NCI-H510A treated with DMSO at 0.1 percent for 48 hours (cell line): Measurements from ENCODE around the gene FBXO36.

ENCODE experiments used
- DNase-seq: peaks from one replicate; lab custom pipeline; 2025; lab: John Stamatoyannopoulos, UW

FBXO36 gene

DNA sequence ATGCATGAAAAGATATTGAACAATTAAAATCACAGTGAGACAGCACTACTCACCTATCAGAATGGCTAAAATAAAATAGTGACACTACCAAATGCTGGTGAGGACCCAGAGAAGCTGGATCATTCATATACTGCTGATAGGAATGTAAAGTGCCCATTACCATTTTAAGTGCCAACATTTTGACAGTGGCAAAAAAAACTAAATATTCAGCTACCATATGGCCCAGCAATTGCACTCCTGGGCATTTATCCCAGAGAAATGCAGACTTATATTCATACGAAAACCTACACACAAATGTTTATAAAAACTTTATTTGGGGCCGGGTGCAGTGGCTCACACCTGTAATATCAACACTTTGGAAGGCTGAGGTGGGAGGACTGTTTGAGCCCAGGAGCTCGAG, 47.6 kb downstream of the FBXO36 start:
- no peak for DNase-seq

GRCh38 chr2:229970406-229970805, 48.1 kb downstream of the FBXO36 start:
- DNase-seq: no peak

DNA sequence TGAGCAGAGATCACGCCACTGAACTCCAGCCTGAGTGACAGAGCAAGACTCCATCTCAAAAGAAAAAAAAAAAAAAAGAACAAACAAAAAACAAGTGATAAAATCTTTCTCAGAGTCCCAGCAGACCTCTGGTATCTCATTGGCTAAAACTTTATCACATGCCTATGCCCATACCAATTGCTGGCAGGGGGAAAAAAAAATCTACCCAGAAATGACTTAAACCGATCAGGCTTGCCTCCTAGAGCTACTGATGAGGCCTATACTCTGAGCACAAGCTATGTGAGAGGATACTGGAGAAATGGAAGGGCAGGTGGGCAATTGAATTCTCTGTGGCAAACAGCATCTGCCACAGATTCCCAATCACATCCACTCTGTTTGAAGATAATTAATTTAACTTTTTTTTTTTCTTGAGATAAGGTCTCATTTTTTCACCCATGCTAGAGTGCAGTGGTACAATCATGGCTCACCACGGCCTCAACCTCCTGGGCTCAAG, 49.0 kb downstream of the FBXO36 start:
- no peak for DNase-seq

- DNase-seq: no peak
Measured at GRCh38 chr2:229974266-229974665, 52.0 kb downstream of the FBXO36 start.

DNA sequence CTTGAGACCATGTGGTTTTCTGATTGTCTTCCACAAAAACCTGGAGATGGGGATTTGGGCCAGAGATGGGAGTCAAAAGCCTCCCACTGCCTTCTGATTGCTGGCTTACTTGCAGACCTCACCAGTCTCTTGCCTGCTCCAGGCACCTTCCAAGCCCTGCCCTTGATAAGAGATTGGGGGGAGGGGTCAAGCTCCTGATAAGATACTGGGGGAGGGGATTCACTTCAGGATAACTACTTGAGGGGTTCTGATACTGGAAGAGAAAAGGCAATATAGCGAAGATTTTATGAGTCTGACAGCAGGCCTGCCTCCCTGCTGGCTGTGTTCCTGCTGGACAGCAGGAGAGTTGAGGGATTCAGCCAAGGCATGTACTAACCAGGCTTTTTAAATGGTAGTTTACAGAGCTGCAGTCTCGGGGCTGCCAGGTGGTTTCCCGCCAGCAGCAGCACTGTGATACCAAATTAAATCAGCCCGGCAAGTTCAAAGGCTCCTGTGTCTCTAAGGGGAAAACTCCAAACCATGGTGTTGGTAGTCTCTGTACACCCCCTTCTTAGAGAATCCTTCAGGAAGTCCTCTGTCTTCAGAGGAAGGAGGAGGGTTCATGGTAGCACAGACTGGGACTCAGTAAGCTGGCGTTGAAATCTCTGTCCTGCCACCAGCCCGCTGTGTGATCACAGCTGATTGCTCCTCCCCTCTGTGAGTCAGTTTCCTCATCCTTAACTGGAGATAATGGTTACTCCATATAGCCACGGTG, 58.3 kb downstream of the FBXO36 start:
- no peak for DNase-seq

- no peak for DNase-seq
Measured at GRCh38 chr2:229993236-229993635, 70.9 kb downstream of the FBXO36 start.

- DNase-seq: no peak
Measured at GRCh38 chr2:229996320-229996719, 74.0 kb downstream of the FBXO36 start.

- no peak for DNase-seq
Measured at GRCh38 chr2:229997565-229997964, 75.3 kb downstream of the FBXO36 start.

GRCh38 chr2:230000118-230000841, 78.0 kb downstream of the FBXO36 start:
- DNase-seq: no peak

DNA sequence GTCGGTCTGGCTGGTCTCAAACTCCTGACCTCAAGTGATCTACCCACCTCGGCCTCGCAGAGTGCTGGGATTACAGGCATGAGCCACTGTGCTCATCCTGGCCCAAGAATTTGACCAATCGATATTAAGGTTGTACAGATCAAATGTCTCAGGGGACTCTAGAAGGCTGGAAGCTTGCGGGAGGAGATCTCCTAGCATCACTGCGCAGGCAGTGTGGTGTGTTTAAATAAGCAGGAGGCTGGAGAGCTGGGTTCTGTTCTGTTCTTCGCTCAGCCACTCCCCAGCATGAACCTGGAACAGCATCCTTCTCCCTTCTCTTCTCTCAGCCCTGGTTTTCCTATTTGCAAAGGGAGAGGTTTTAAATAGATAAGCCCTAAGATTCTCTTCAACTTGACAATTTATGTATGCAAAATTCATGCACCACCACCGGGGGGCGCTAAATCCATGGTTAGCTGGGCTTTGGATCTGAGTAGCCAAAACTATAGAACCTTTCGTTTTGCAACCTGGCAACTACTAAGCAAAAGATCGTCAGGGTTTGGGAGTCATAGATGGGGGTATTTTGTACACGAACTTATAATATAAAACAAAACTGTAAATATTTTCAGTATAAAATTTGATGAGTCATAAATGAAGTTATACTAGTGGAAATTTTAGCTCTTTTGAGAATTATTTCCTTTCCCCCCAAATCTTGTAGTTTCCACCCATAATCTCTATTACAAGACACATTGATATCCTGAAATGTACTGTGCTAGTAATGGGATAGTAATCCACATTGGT, 85.8 kb downstream of the FBXO36 start:
- peak; percentile 93 for DNase-seq

GRCh38 chr2:230008708-230009066, 86.4 kb downstream of the FBXO36 start:
- no peak for DNase-seq

GRCh38 chr2:230010501-230010900, 88.2 kb downstream of the FBXO36 start:
- DNase-seq: no peak

- no peak for DNase-seq
Measured at GRCh38 chr2:230011617-230012016, 89.3 kb downstream of the FBXO36 start.

DNA sequence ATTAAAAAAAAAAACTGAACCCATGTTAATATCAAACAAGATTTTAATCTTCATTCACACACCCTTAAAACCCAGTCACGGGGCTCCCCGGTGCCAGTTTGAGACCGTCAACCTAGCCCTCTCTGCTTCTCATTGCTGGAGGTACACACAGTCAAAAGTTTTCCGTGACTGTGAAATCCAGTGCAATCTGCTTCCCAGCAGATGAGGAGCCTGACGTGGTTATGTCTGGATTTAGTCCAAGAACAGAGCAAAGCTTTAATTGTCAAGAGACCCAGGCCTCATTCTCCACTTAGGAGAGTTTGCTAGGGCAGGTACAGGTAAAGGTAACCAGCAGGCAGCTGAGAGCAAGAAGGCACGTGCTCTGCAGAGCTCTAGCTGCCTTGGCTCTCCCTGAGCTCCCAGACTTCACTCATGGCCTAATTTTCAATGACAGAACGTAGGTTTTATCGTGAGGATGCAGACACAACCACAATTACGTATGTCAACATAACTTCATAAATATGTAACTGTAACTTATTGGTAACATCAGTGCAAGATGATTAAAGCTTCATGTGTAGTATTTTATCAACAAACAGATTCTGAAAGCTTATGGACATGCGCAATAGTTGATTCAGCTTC, 90.1 kb downstream of the FBXO36 start:
- DNase-seq: no peak

DNA sequence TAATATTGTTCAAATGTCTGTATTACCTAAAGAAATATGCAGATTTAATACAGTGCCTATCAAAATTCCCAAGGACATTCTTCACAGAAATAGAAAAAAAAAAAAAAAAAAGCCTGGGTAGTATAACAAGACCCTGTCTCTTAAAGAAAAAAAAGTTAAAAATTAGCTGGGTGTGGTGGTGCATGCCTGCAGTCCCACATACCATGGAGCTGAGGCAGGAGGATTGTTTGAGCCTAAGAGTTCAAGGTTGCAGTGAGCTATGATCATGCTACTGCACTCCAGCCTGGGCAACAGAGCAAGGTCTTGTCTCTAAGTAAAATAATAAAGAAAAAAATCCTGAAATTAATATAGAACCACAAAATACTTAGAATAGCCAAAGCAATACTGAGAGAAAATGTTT, 94.5 kb downstream of the FBXO36 start:
- DNase-seq: no peak

DNA sequence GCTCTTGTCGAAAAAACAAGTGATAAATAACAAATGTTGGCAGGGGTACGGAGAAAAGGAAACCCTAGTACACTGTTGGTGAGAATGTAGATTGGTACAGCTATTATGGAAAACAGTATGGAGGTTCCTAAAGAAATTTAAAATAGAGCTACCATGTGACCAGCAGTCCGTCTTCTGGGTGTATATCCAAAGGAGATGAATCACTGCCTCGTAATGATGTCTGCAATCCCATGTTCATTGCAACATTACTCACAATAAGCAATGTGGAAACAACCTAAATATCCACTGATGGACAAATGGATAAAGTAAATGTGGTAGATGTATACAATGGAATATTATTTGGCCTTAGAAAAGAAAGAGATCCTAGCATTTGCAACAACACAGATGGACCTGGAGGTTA, 95.8 kb downstream of the FBXO36 start:
- DNase-seq: no peak

DNA sequence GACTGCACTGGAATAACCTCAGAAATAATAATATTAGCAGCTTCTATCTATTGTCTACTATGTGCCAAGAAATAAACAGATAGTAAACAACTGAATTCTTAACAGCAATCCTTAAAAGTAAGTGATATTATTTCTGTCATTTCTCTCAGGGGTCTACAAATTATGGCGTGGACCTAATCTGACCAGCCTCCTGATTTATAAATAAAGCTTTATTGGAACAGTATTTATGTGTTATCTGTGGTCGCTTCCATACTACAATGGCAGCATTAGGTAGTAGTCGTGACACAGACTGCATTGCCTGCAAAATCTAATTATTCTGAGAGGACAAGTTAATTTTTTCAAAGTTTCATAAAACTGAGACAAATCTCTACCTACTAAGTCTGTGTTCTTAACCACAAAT, 97.4 kb downstream of the FBXO36 start:
- no peak for DNase-seq

GRCh38 chr2:230023313-230023712, 101.0 kb downstream of the FBXO36 start:
- no peak for DNase-seq

DNA sequence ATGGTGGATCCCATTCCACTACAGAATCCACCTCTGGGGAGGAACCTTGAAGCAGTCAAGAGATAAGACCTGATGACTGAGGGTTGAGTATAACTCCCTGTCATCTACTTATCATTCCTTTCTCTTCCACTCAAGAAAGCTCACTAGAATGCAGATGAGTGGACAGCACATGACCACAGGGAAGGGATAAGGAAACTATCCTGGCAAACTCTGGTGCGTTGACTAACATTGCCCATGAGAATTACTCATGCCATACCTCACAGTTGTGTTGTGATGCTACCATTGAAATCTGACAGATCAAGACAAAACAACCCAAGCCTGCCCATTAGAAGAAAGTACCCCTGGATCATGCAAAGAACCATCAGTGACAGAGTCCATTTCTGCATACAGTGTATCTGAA, 119.9 kb downstream of the FBXO36 start:
- DNase-seq: no peak

DNA sequence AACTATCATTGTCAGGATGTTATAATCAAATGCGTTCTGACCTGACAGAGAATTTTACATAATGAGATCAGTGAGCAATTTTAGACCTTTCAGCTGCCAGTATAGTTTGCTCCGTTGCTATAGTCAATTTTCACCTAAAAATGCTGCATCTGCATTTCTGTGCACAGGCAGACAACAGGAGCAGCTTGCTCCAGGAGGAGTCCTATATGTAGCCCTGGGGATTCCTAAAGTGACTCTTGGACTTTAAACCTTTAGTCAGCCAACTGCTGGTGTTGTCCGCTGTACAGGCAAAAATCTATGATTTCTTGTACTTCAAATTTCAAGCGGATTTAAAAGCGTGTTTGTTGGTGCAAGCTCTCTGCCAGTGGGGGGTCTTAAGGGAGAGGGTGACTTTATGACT, 120.7 kb downstream of the FBXO36 start:
- DNase-seq: no peak

DNA sequence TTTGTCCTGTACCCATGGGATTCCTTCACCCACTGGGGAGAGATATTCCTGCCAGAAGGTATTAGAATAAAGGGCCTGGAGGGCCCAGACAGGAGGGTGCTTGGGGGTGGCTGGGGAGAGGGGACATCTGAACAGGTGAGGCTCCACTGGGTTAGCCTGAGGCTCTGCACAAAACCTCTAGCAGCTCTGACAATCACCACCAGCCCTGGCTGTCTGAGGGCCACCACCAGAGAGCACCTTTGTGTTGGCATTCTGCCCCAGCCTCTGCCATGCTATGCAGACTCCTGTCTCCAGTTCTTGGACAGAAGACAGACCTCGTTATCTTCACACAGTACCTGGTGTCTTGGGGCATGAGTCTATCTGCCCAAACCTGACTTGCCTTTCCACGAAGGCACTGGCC, 121.2 kb downstream of the FBXO36 start:
- DNase-seq: no peak

GRCh38 chr2:230046491-230046890, 124.2 kb downstream of the FBXO36 start:
- DNase-seq: no peak
